NCI-H2029 treated with DMSO at 0.1 percent for 48 hours (cell line): Measurements from ENCODE around the gene MAST2.
A peak's percentile ranks its signal among the peaks of the same experiment; 100 is the strongest.
"Not testable (repeated sequence)": the region's sequence is repeated elsewhere in the genome, so short reads cannot be mapped to it uniquely, and the experiment has no call there.

Experiments
- DNase-seq: peaks from one replicate; lab custom pipeline; 2025; lab: John Stamatoyannopoulos, UW

MAST2 gene

DNA sequence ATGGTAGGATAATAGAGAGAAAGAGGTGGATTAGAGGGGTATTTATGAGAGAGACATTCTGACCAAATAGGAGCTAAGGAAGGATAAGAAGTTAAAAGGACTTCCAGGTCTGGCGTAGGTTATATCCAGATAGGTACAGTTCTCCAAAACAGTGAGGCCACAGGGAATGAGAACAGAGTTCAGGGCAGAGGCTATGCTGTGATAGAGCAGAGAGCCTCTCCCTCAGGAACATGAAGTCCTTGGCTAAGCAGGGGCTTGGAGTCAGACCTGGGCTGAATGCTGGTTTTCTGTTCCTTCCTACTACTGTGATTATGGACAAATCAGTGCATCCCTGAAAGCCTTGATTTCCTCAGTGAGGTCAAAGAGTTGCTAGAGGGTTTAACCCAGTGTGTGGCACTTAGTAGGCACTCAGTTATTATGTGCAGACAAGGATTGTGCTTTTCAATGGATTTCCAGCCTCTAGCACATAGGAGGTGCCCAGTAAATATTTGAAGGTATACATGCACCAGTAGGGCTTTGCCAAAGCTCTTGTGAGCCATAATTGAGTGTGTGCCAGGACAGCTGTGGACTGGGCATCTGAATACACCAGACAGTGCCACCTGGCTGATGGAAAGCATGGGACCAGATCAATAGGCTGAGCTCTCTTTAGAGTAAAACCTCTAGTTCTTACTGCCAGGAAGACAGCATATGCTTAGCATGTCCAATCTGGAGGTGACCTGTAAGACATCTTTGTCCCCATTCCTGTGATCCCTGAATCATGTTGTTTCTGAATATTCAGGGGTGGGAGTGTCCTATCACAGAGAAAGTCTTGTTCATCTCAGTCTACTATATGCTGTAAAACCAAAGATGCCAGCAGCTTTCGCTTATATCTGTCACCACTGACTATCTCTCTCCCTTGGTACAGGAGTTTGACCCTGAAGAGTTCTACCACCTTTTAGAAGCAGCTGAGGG lies 217.9 kb downstream of the MAST2 start:
- DNase-seq: peak; percentile 93

DNA sequence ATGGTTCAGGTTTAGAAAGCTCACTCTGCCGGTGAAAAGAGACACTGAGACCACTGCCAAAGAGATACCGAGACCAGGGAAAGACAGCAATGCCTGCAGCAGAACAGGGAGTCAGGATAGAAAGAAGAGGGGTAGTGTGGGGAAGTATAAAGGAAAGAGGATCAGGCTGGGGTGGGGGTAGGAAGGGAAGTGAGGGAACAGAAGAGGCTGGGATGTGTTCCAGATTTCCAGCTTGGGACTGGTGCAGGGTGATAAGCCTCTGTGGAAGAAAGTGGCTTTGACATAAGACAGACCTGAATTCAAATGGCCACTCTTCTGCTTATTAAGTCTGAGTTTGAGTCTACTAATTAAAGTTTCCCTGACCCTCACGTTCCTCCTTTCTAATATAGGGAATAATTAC lies 223.1 kb downstream of the MAST2 start:
- no peak for DNase-seq

DNA sequence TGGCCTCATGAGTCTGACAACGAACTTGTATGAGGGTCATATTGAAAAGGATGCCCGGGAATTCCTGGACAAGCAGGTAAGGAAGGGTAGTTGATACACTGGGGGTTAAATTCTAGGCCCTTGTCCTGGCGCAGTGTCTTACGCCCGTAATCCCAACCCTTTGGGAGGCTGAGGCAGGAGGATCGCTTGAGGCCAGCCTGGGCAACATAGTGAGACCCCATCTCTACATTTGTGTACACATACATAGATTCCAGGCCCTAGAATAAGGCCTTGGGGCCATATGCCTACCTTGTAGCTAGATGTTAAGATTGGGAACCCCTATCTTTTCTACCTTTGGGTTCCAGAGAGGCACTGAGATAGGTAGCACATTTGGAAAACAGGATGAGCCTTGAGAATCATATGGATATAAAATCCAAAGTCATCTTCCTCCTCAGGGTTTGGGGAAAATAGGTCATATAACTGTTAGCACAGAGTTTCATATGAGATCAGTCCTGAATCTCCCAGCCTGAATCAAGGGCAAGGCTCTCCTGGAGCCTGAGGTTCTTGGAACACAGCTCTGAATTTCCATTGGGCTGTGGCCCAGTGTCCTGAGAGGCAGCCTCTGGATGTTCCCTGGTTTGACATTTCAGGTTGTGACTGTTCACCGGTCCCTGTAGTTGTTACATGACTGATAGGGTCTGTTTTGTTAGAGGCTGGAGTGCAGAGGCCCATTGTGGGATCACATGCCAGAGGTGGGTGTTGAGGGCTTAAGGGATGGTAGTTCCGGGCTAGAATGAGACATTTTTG lies 224.6 kb downstream of the MAST2 start:
- DNase-seq: no peak

DNA sequence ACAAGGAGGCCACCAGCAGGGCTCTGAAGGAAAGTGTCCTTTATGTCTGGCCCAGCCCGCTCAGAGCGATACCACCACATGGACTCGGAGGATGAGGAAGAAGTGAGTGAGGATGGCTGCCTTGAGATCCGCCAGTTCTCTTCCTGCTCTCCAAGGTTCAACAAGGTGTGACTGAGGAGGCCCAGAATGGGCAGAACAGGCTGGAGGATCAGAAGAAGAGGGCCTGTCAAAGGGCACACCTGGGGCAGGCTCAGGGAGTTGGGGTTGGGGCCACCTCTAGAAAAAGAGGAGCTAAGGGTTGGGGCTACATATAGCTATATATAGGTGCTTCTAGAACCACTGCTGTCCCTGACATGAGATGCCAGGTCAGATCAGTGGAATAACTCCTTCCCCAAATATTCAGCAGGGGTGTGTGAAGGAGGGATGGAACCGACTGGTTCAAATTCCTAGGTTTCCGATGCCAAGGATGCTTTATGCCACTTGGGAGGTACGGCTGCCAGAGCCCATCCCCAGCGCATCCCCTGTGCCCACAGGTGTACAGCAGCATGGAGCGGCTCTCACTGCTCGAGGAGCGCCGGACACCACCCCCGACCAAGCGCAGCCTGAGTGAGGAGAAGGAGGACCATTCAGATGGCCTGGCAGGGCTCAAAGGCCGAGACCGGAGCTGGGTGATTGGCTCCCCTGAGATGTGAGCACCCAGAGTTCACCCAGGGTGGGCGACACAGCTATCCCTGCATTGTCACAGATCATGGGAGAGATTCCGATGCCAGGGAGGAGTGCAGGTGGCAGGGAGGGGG lies 226.9 kb downstream of the MAST2 start:
- no peak for DNase-seq

DNA sequence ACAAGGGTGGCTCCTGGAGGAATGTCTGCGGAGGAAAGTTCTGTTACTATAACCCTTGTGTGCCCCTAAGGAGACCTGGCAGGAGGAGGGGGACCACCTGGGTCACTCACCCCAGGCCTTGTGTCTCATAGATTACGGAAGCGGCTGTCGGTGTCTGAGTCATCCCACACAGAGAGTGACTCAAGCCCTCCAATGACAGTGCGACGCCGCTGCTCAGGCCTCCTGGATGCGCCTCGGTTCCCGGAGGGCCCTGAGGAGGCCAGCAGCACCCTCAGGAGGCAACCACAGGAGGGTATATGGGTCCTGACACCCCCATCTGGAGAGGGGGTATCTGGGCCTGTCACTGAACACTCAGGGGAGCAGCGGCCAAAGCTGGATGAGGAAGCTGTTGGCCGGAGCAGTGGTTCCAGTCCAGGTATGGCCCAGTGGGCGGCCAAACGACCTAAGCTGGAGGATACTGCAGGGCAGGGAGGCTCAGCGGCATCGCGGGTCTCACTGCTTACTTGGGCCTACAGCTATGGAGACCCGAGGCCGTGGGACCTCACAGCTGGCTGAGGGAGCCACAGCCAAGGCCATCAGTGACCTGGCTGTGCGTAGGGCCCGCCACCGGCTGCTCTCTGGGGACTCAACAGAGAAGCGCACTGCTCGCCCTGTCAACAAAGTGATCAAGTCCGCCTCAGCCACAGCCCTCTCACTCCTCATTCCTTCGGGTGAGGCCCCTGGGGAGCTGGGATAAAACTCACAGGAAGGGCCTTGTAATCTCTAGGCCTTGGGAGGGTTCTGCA lies 227.7 kb downstream of the MAST2 start:
- DNase-seq: no peak

DNA sequence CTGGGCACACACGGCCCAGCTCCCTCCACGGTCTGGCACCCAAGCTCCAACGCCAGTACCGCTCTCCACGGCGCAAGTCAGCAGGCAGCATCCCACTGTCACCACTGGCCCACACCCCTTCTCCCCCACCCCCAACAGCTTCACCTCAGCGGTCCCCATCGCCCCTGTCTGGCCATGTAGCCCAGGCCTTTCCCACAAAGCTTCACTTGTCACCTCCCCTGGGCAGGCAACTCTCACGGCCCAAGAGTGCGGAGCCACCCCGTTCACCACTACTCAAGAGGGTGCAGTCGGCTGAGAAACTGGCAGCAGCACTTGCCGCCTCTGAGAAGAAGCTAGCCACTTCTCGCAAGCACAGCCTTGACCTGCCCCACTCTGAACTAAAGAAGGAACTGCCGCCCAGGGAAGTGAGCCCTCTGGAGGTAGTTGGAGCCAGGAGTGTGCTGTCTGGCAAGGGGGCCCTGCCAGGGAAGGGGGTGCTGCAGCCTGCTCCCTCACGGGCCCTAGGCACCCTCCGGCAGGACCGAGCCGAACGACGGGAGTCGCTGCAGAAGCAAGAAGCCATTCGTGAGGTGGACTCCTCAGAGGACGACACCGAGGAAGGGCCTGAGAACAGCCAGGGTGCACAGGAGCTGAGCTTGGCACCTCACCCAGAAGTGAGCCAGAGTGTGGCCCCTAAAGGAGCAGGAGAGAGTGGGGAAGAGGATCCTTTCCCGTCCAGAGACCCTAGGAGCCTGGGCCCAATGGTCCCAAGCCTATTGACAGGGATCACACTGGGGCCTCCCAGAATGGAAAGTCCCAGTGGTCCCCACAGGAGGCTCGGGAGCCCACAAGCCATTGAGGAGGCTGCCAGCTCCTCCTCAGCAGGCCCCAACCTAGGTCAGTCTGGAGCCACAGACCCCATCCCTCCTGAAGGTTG lies 231.4 kb downstream of the MAST2 start:
- no peak for DNase-seq

DNA sequence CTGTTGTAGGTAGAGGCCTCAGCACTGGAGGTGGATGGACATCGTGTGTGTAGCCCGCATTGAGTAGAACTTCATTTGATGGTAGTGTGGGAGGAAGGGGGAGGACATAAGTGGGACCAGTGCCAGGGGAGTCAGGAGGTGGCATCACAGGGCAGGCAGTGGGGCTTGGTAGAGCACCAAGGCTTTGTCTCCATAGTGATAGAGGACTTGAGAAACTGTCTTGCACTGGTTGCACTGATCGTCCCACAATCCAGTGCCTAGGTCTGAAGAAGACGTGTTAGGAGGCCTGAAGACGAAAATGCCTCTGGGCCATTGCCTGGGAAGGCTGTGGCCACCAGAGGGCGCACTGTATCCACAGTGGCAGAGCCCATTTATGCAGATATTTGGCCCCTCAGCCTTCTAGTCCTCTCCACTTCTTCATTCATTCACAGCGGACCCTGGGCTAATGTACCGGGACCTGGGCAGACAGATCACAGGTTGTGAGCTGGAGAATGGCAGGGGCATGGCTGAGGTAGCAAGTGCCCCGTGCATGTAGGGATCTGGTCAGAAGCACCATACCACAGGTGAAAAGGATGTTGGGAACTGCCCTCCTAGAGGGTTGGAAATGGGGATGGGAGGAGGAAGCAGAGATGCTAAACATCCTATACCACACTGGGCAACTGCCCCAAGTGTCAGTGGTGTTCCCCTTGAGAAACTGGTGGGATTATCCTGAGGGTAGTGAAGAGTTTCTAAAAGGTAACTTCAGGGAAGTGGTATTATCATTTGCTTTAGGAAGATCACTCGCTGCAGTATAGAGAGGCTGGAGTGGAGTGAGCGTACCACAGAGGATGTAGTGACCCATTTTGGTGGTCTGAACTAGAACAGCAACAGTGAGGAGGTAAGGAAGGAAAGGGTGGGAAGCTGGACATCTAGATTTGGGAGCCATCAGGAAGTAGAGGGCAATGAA lies 233.8 kb downstream of the MAST2 start:
- peak; percentile 95 for DNase-seq

DNA sequence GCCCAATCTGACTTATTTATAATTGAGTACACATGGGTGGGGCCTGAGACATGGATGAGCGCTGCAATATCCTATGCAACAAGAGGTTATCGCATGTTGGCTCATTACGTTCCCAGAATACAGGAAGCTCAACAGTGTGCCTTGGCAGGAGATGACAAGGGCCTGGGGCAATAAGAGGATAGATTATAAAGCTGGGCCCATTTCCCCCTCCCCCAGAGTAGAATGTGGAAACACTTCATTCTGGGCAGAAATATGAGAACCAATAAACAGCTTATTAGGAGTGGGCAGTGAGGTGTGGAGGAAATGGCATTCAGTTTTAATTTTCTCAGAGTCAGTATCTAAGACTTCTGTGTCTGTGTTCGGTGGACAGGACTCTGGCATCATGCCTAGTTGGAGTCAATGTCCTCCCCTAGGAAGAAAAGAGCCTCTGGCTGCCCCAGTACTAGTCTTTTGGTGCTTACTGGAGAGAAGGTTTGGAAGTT lies 236.2 kb downstream of the MAST2 start:
- peak; percentile 98 for DNase-seq

DNA sequence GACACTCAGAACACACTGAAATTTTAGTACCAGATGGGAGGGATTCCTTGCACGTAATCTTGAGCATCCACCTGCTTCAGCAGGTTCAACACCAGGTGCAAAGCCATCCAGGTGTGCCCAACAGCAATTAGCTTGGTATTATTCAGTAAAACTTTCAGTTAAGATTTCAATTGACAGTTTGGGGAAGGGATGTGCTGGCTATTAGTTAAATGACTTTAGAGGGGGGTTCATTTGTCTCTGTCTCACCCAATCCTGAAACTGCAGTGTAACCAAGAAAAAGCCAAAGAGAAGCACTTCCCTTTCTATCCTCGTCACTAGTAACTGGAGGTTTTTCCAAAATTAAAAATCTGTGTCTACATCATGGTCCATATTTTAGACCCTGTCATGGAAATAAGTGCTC lies 238.1 kb downstream of the MAST2 start:
- no peak for DNase-seq

DNA sequence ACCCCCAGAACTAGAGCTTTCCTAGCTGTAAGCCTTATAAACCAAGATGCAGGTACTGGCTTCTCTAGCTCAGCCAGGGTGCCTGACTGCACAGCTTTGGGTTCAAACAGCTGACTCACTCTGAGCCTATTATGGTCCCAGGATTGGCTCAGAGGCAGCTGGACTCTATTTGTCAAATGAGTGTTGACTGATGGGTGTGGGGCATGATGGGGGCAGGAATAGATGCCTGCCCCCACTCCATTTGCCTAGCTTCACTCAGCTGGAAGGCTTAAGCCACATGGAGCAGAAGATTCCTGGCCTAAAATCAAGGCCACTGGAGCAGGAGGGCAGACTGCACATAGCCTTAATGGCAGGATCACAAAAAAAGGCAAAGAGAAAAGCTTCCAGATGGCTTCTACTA lies 238.6 kb downstream of the MAST2 start:
- DNase-seq: no peak

DNA sequence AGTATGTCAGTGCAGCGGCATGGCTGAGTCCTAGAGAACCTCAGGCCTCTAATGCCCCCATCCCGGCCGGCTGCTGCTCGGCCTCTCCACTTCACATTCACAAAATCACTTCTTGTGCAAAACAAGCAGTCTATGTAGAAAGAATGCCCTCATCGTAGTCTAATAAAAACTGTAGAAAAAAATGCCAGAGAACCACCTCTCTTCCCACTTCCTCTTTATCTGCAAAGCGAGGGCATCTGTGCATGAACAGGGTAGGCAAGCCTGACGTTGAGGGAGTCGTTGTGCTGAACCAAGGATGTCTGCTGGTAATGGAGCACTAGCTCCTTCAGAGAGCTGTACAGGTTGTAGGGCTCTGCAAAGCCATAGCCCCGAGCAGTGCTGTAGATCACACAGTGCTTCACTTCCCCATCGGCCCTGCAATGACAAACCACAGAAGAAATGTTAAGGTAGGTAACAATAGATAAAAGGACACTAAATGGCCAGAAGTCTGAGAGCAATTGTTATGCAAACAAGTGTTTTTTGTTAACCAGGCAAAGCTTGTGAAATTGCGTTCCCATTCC lies 240.1 kb downstream of the MAST2 start:
- DNase-seq: no peak

DNA sequence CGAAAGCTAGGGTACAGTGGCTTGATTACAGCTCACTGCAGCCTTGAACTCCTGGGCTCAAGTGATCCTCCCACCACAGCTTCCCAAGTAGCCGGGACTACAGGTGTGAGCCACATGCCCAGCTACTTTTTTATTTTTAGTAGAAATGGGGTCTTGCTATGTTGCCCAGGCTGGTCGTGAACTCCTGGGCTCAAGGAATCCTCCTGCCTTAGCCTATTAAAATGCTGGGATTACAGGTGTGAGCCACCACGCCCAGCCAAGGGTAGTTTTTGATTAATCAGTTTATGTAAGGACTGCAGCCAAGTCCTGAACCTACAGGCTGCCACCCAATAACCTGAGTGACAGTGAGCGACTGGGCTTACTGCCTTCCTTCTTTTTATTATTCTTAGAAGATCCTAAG lies 240.7 kb downstream of the MAST2 start:
- no peak for DNase-seq

DNA sequence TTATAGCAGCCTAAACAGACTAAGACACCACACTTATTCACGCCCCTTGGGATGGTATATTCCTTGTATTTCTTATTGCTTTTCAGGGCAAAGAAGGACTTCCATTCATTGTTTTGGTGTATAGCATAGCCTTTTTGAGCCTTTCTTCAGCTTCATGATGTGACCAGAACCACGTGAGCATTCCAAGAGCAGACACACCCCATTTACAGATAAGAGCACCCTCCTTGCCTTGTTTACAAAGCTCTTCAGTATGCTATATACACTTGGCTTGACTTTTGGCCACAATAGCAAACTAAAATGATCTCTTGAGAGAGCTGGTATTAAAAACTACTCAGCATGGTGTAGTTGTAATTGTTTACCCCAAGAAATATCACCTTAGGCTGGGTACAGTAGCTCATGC lies 250.3 kb downstream of the MAST2 start:
- DNase-seq: peak; percentile 91

DNA sequence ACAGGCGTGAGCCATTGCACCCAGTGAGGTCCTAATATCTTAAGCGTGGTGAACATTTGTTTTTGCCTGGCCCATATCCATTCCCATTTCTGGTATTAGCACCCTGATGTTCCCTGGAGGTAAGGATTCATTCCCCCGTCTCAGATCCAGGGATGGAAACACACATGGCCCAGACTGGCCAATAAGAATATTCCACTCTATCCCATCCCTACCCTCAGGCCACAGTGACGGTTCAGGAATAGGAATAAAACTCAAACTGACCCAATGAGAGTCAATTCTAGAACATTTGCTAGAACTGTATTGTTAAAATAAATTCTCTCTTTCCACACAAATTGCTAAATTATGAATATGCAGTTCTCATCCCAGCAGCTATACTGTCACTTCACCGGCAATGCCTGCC lies 252.9 kb downstream of the MAST2 start:
- no peak for DNase-seq

DNA sequence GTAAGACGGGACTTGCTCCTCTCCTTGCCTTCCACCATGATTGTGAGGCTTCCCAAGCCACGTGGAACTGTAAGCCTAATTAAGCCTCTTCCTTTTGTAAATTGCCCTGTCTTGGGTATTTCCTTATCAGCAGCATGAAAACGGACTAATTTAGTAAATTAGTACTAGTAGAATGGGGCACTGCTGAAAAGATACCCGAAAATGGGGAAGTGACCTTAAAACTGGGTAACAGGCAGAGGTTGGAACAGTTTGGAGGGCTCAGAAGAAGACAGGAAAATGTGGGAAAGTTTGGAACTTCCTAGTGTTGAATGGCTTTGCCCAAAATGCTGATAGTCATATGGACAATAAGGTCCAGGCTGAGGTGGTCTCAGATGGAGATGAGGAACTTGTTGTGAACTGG lies 253.8 kb downstream of the MAST2 start:
- not testable (repeated sequence) for DNase-seq

DNA sequence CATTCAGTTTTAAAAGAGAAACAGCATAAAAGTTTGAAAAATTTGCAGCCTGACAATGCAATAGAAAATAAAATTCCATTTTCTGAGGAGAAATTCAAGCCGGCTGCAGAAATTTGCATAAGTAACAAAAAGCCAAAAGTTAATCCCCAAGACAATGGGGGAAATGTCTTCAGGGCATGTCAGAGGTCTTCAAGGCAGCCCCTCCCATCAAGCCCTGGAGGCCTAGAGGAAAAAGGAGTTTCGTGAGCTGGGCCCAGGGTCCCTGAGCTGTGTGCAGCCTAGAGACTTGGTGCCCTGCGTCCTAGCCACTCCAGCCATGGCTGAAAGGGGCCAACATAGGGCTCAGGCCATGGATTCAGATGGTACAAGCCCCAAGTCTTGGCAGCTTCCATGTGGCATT lies 254.4 kb downstream of the MAST2 start:
- no peak for DNase-seq

DNA sequence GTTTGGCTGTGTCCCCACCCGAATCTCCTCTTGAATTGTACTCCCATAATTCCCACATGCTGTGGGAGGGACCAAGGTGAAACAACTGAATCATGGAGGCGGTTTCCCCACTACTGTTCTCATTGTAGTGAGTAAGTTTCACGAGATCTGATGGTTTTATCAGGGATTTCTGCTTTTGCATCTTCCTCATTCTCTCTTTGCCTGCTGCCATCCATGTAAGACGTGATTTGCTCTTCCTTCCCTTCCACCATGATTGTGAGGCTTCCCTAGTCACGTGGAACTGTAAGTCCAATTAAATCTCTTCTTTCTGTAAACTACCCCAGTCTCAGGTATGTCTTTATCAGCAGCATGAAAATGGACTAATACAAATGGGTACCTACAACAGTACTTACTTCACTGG lies 255.5 kb downstream of the MAST2 start:
- no peak for DNase-seq

DNA sequence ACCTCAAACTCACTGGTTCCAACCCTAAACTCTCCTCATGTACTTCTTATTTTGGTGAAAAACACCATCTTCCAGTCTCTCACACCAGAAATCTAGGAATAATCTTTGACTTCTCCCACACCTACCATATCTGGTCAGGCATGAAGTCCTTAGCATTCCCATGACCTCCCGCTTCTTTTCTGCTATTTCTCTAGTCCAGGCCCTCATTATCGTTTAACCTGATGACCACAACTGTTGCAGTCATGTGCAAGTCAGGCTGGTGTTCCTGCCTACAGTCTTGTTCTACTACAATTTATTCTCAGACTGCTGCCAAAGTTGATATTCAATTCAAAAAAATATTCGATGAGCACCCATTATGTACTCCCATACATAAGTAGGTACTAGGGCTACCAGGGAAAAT lies 257.7 kb downstream of the MAST2 start:
- no peak for DNase-seq
